Measurements from ENCODE around the gene UNC93A.

- TF ChIP-seq, protein P1, sequence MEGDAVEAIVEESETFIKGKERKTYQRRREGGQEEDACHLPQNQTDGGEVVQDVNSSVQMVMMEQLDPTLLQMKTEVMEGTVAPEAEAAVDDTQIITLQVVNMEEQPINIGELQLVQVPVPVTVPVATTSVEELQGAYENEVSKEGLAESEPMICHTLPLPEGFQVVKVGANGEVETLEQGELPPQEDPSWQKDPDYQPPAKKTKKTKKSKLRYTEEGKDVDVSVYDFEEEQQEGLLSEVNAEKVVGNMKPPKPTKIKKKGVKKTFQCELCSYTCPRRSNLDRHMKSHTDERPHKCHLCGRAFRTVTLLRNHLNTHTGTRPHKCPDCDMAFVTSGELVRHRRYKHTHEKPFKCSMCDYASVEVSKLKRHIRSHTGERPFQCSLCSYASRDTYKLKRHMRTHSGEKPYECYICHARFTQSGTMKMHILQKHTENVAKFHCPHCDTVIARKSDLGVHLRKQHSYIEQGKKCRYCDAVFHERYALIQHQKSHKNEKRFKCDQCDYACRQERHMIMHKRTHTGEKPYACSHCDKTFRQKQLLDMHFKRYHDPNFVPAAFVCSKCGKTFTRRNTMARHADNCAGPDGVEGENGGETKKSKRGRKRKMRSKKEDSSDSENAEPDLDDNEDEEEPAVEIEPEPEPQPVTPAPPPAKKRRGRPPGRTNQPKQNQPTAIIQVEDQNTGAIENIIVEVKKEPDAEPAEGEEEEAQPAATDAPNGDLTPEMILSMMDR (IDR thresholded peaks at IDR 0.05; ENCODE audit: borderline replicate concordance, extremely low read depth, low read length, poor library complexity, severe bottlenecking) = no peak
- no peak for TF ChIP-seq EZH2 (IDR thresholded peaks at IDR 0.05; ENCODE audit: borderline replicate concordance, low read depth, low read length, severe bottlenecking)
Measured at GRCh38 chr6:167345348-167345747, 54.2 kb downstream of the UNC93A start.
